Measurements from ENCODE around the gene TMPRSS9. TPM values are rescaled to one million over a fixed set of nuclear protein-coding genes. Genes with fewer than 3 reads are reported as not detected.
A peak's percentile ranks its signal among the peaks of the same experiment; 100 is the strongest.

Gene TMPRSS9
- total RNA-seq, 2 donors from 2014 or later, result not detected

- H3K9me3 ChIP-seq, result no peaks in the 10 kb centered on the region
- peaks cover 0 to 67% of the 10 kb centered on the region in 2 donors for H3K4me1 ChIP-seq
Measured at GRCh38 chr19:2330632-2331284, 29.3 kb upstream of the TMPRSS9 start.

GRCh38 chr19:2331601-2332246 lies 28.3 kb upstream of the TMPRSS9 start:
- Histone ChIP-seq H3K27ac (peak overlapping the region in 1 of 2 donors; percentile 31), H3K4me3 (no peak overlapping the region), H3K4me1 (peaks cover 0 to 63% of the 10 kb centered on the region in 2 donors), H3K9me3 (no peaks in the 10 kb centered on the region), H3K27me3 (no peaks in the 10 kb centered on the region), H3K36me3 (no peaks in the 10 kb centered on the region)
- no peak for DNase-seq (ENCODE audit: low spot score)
- no peak for TF ChIP-seq CTCF (IDR thresholded peaks at IDR 0.05)

More at GRCh38 chr19:2330632-2331284, 29.3 kb upstream of the TMPRSS9 start:
- Histone ChIP-seq H3K36me3 (no peaks in the 10 kb centered on the region), H3K27ac (no peak overlapping the region), H3K27me3 (no peaks in the 10 kb centered on the region), H3K4me3 (no peak overlapping the region)
- TF ChIP-seq CTCF (IDR thresholded peaks at IDR 0.05), result no peak
- no peak for DNase-seq (ENCODE audit: low spot score)

- Histone ChIP-seq H3K36me3 (no peaks in the 10 kb centered on the region), H3K4me1 (peaks cover 0 to 55% of the 10 kb centered on the region in 2 donors), H3K4me3 (no peak overlapping the region), H3K27ac (peak overlapping the region in 1 of 2 donors; percentile 31), H3K27me3 (no peaks in the 10 kb centered on the region), H3K9me3 (no peaks in the 10 kb centered on the region)
- no peak for DNase-seq (ENCODE audit: low spot score)
- no peak for TF ChIP-seq CTCF (IDR thresholded peaks at IDR 0.05)
Measured at GRCh38 chr19:2332341-2333026, 27.6 kb upstream of the TMPRSS9 start.

- Histone ChIP-seq H3K4me3 (no peak overlapping the region), H3K27ac (no peak overlapping the region), H3K9me3 (no peaks in the 10 kb centered on the region), H3K4me1 (peaks cover 0 to 50% of the 10 kb centered on the region in 2 donors), H3K36me3 (no peaks in the 10 kb centered on the region), H3K27me3 (no peaks in the 10 kb centered on the region)
- no peak for TF ChIP-seq CTCF (IDR thresholded peaks at IDR 0.05)
- DNase-seq (ENCODE audit: low spot score), result no peak
Measured at GRCh38 chr19:2333027-2333806, 26.8 kb upstream of the TMPRSS9 start.

- DNase-seq (ENCODE audit: low spot score), result no peak
- H3K27me3 ChIP-seq, result no peaks in the 10 kb centered on the region
- no peaks in the 10 kb centered on the region for H3K9me3 ChIP-seq
- H3K4me3 ChIP-seq, result no peak overlapping the region
- H3K4me1 ChIP-seq, result peaks cover 0 to 50% of the 10 kb centered on the region in 2 donors
- no peak overlapping the region for H3K27ac ChIP-seq
- TF ChIP-seq CTCF (IDR thresholded peaks at IDR 0.05), result no peak
- no peaks in the 10 kb centered on the region for H3K36me3 ChIP-seq
Measured at GRCh38 chr19:2333807-2334211, 26.3 kb upstream of the TMPRSS9 start.
